Neural cell (in vitro differentiated cells): ENCODE measurements around the gene SETX. TPM values are rescaled to one million over a fixed set of nuclear protein-coding genes. Genes with fewer than 3 reads are reported as not detected.

ENCODE experiments used
- H2AFZ ChIP-seq: fragments of 200-600, 300-800 bp; sonication (generic), shearing (Covaris generic); 2 replicates; pipeline ENCODE4 v1.6.0; 2014; ENCODE audit warnings: low read depth, mild to moderate bottlenecking, antibody characterized with exemption, low read length, moderate library complexity
- H3F3A ChIP-seq: fragments of 200-600 bp; shearing (Covaris generic); 2 replicates; pipeline ENCODE4 v1.6.1; 2016; ENCODE audit warnings: mild to moderate bottlenecking, moderate library complexity, mixed read lengths, antibody characterized with exemption, low read length; ENCODE audit not compliant: insufficient read depth, poor library complexity, severe bottlenecking
- H3K27ac ChIP-seq: fragments of 200-600, 300-800 bp; sonication (generic), shearing (Covaris generic); 2 replicates; pipeline ENCODE4 v1.5.1; 2014; ENCODE audit warnings: mild to moderate bottlenecking, low read length, moderate library complexity
- H3K27me3 ChIP-seq: fragments of 300-800, 200-600 bp; sonication (generic), shearing (Covaris generic); 2 replicates; pipeline ENCODE4 v1.6.0; 2014; ENCODE audit warnings: mild to moderate bottlenecking, low read depth, low read length, moderate library complexity; ENCODE audit not compliant: insufficient read depth
- H3K36me3 ChIP-seq: fragments of 300-800, 200-600 bp; sonication (generic), shearing (Covaris generic); 2 replicates; pipeline ENCODE4 v1.5.1; 2014; ENCODE audit warnings: mild to moderate bottlenecking, antibody characterized with exemption, low read length, moderate library complexity; ENCODE audit not compliant: insufficient read depth
- H3K4me2 ChIP-seq: fragments of 300-800, 200-600 bp; sonication (generic), shearing (Covaris generic); 2 replicates; pipeline ENCODE4 v1.6.0; 2014; ENCODE audit warnings: mild to moderate bottlenecking, low read length
- H3K4me3 ChIP-seq: fragments of 300-800, 200-600 bp; sonication (generic), shearing (Covaris generic); 2 replicates; pipeline ENCODE4 v1.5.1; 2014; ENCODE audit warnings: mild to moderate bottlenecking, low read length, moderate library complexity
- H3K79me2 ChIP-seq: fragments of 200-600 bp; shearing (Covaris generic); replicated peaks from 2 replicates; pipeline ENCODE4 v1.6.0; 2014; ENCODE audit warnings: mild to moderate bottlenecking, low read length, moderate library complexity; ENCODE audit not compliant: insufficient read depth
- H3K9ac ChIP-seq: fragments of 300-800, 200-600 bp; sonication (generic), shearing (Covaris generic); 2 replicates; pipeline ENCODE4 v1.6.1; 2016; ENCODE audit warnings: mild to moderate bottlenecking, low read length, mixed read lengths
- H3K9me2 ChIP-seq: fragments of 200-600 bp; shearing (Covaris generic); 2 replicates; pipeline ENCODE4 v1.6.1; 2016; ENCODE audit warnings: mild to moderate bottlenecking, low read length, mixed read lengths; ENCODE audit not compliant: insufficient read depth
- H3K9me3 ChIP-seq: fragments of 200-600, 300-800 bp; sonication (generic), shearing (Covaris generic); 2 replicates; pipeline ENCODE4 v1.6.1; 2016; ENCODE audit warnings: mild to moderate bottlenecking, mixed run types, low read length, moderate library complexity, mixed read lengths
- H4K20me1 ChIP-seq: fragments of 200-600 bp; shearing (Covaris generic); 2 replicates; pipeline ENCODE4 v1.6.1; 2016; ENCODE audit warnings: mild to moderate bottlenecking, mixed run types; ENCODE audit not compliant: insufficient read depth
- CTCF ChIP-seq: fragments of 450-650 bp; IDR thresholded peaks from 2 replicates; pipeline ENCODE4 v1.5.1; 2014; ENCODE audit warnings: antibody characterized with exemption, mild to moderate bottlenecking, moderate library complexity; ENCODE audit not compliant: poor library complexity, severe bottlenecking
- EP300 ChIP-seq: fragments of 450-650 bp; conservative IDR thresholded peaks from 2 replicates; pipeline ENCODE4 v1.6.1; 2014; ENCODE audit warnings: antibody characterized with exemption, mild to moderate bottlenecking, moderate library complexity; ENCODE audit not compliant: poor library complexity, severe bottlenecking
- EZH2 ChIP-seq: fragments of 200-600, 300-800 bp; shearing (Covaris generic), sonication (generic); IDR thresholded peaks from 2 replicates; pipeline ENCODE4 v1.6.1; 2014; ENCODE audit warnings: antibody characterized with exemption, low read length, borderline replicate concordance, mild to moderate bottlenecking; ENCODE audit not compliant: insufficient read depth, poor library complexity, severe bottlenecking
- MXI1 ChIP-seq: fragments of 450-650 bp; conservative IDR thresholded peaks from 2 replicates; pipeline ENCODE4 v1.6.1; 2014; ENCODE audit warnings: antibody characterized with exemption, mild to moderate bottlenecking; ENCODE audit not compliant: poor library complexity, severe bottlenecking
- POLR2AphosphoS5 ChIP-seq: IDR thresholded peaks from 2 replicates; pipeline ENCODE4 v1.6.1; 2012
- RAD21 ChIP-seq: fragments of 450-650 bp; conservative IDR thresholded peaks from 2 replicates; pipeline ENCODE4 v1.6.1; 2014; ENCODE audit warnings: antibody characterized with exemption, mild to moderate bottlenecking, moderate library complexity
- REST ChIP-seq: IDR thresholded peaks from 2 replicates; pipeline ENCODE4 v1.6.1; 2012; ENCODE audit warnings: borderline replicate concordance
- SMC3 ChIP-seq: fragments of 450-650 bp; conservative IDR thresholded peaks from 2 replicates; pipeline ENCODE4 v1.6.1; 2014; ENCODE audit warnings: antibody characterized with exemption, mild to moderate bottlenecking, moderate library complexity; ENCODE audit not compliant: poor library complexity
- TAF1 ChIP-seq: IDR thresholded peaks from 2 replicates; pipeline ENCODE4 v1.6.1; 2012; ENCODE audit warnings: low read depth
- polyA plus RNA-seq: library from polyadenylated mRNA; depleted of rRNA; stranded (reverse); fragments of >200 nt; gene quantifications from 2 replicates; pipeline ENCODE4 v1.2.3, GENCODE V29; 2014

Gene SETX
- polyA plus RNA-seq, 1 donor from 2014 or later = 32.0 TPM

GRCh38 chr9:132348676-132349075, 6.1 kb downstream of the SETX start:
- Histone ChIP-seq H3K79me2 (peaks cover 15% of the 10 kb centered on the region), H3K9me3 (no peaks in the 10 kb centered on the region), H3K36me3 (no peaks in the 10 kb centered on the region), H3K9me2 (no peaks in the 10 kb centered on the region), H3K4me3 (no peak overlapping the region), H2AFZ (no peak overlapping the region), H3K27ac (no peak overlapping the region), H3F3A (no peaks in the 10 kb centered on the region), H3K4me2 (no peak overlapping the region), H4K20me1 (no peaks in the 10 kb centered on the region), H3K27me3 (no peaks in the 10 kb centered on the region), H3K9ac (no peak overlapping the region)
- TF ChIP-seq MXI1 (no peak), RAD21 (no peak), POLR2AphosphoS5 (no peak), EZH2 (no peak), REST (no peak), SMC3 (no peak), EP300 (no peak), CTCF (no peak), TAF1 (no peak)

DNA sequence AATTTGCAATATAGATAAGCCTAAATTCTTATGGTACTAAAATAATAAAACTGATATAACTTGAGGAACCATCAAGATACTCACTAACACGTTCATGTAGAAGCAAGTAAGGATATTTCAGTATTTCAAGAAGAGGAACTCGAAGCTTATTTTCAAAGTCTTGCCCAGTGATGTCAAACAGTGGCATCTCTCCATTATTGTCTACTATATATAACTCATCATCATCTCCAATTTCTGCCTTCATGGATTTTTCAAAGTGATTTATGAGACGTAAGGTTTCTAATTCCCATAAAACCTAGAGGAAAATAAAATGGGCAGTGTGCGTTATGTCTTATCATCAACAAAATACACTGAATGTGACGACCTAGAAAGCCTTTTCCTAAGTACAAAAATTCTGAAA, 8.6 kb downstream of the SETX start:
- TF ChIP-seq REST (no peak), SMC3 (no peak), MXI1 (no peak), TAF1 (no peak), EP300 (no peak), EZH2 (no peak), RAD21 (no peak), CTCF (no peak)
- Histone ChIP-seq H3K4me3 (no peak overlapping the region), H3K9me3 (no peaks in the 10 kb centered on the region), H3K36me3 (no peaks in the 10 kb centered on the region), H3K9ac (no peak overlapping the region), H4K20me1 (no peaks in the 10 kb centered on the region), H3K4me2 (no peak overlapping the region), H3K27ac (no peak overlapping the region), H2AFZ (no peak overlapping the region), H3F3A (no peaks in the 10 kb centered on the region), H3K27me3 (no peaks in the 10 kb centered on the region), H3K79me2 (peaks cover 4% of the 10 kb centered on the region), H3K9me2 (no peaks in the 10 kb centered on the region)
